Stimulated activated CD4-positive, alpha-beta T cell treated with anti-CD3 and anti-CD28 coated beads, Interleukin-12 subunit alpha, Interleukin-12 subunit beta, amount 100 ng/mL, for 4 hours (primary cell): Measurements from ENCODE around the gene SFTPB.
A peak's percentile ranks its signal among the peaks of the same experiment; 100 is the strongest.

Experiments
- DNase-seq: peaks from one replicate; pipeline ENCODE4 v3.0.0-alpha.2; 2020

SFTPB gene

GRCh38 chr2:85702172-85702571 is 34.2 kb upstream of the SFTPB start:
- DNase-seq, result no peak

- DNase-seq, result no peak
Measured at GRCh38 chr2:85699325-85699724, 31.3 kb upstream of the SFTPB start.

GRCh38 chr2:85698880-85699254 is 30.9 kb upstream of the SFTPB start:
- no peak for DNase-seq

GRCh38 chr2:85698184-85698879 is 30.3 kb upstream of the SFTPB start:
- DNase-seq, result no peak

GRCh38 chr2:85697716-85698115 is 29.7 kb upstream of the SFTPB start:
- DNase-seq, result no peak

- DNase-seq, result no peak
Measured at GRCh38 chr2:85697096-85697495, 29.1 kb upstream of the SFTPB start.

- DNase-seq, result no peak
Measured at GRCh38 chr2:85695691-85696668, 28.0 kb upstream of the SFTPB start.

GRCh38 chr2:85695121-85695520 is 27.1 kb upstream of the SFTPB start:
- no peak for DNase-seq

GRCh38 chr2:85694052-85695025 is 26.3 kb upstream of the SFTPB start, which contains the start of gene GNLY:
Gene GNLY (plus strand): TSS chr2:85694358. CDS start chr2:85694419, 61 bp downstream.
- no peak for DNase-seq

GRCh38 chr2:85692039-85692645 is 24.1 kb upstream of the SFTPB start:
- no peak for DNase-seq

GRCh38 chr2:85690932-85691331 is 22.9 kb upstream of the SFTPB start:
- no peak for DNase-seq

- DNase-seq, result no peak
Measured at GRCh38 chr2:85684806-85685205, 16.8 kb upstream of the SFTPB start.

- DNase-seq, result no peak
Measured at GRCh38 chr2:85684380-85684779, 16.4 kb upstream of the SFTPB start.

GRCh38 chr2:85682378-85682777 is 14.4 kb upstream of the SFTPB start:
- DNase-seq, result no peak

GRCh38 chr2:85681776-85682175 is 13.8 kb upstream of the SFTPB start:
- DNase-seq, result no peak

- no peak for DNase-seq
Measured at GRCh38 chr2:85681372-85681763, 13.4 kb upstream of the SFTPB start.

- no peak for DNase-seq
Measured at GRCh38 chr2:85680707-85681371, 12.8 kb upstream of the SFTPB start.

GRCh38 chr2:85678794-85679672 is 11.0 kb upstream of the SFTPB start:
- peak; percentile 72 for DNase-seq

- DNase-seq, result no peak
Measured at GRCh38 chr2:85678377-85678776, 10.4 kb upstream of the SFTPB start.

GRCh38 chr2:85675866-85676548 is 8.0 kb upstream of the SFTPB start:
- DNase-seq, result no peak
